GM23338 (cell line): ENCODE results near the gene HNF1A.
A peak's percentile ranks its signal among the peaks of the same experiment; 100 is the strongest.

Source experiments
- CTCF ChIP-seq, 2 experiments: fragments of 200-600 bp in 1 of 2; sonication (generic) in 1 of 2; conservative IDR thresholded peaks; 2 replicates each; pipeline versions ENCODE4 v1.5.1 to v1.6.1; 2016 to 2017; ENCODE audit warnings: antibody characterized with exemption in 2 of 2, low read depth in 2 of 2, mild to moderate bottlenecking in 2 of 2, moderate library complexity in 1 of 2
- JUNB ChIP-seq: IDR thresholded peaks from one replicate; pipeline ENCODE4 v1.6.1; 2016; ENCODE audit warnings: antibody characterized with exemption; ENCODE audit not compliant: unreplicated experiment
- REST ChIP-seq: IDR thresholded peaks from one replicate; pipeline ENCODE4 v1.6.1; 2018; ENCODE audit warnings: antibody characterized with exemption; ENCODE audit not compliant: unreplicated experiment
- STAT1 ChIP-seq: IDR thresholded peaks from one replicate; pipeline ENCODE4 v1.6.1; 2016; ENCODE audit warnings: antibody characterized with exemption; ENCODE audit not compliant: unreplicated experiment

- TF ChIP-seq REST = no peak
- TF ChIP-seq STAT1 = no peak
- TF ChIP-seq CTCF (conservative IDR thresholded peaks at IDR 0.05; ENCODE audit: low read depth in 2 of 2) = peak; percentile 54 to 70
- TF ChIP-seq JUNB = no peak
Observed at GRCh38 chr12:121003650-121004049, 25.3 kb downstream of the HNF1A start.
